Measurements from ENCODE around the gene EXOC7. TPM values are rescaled to one million over a fixed set of nuclear protein-coding genes. Genes with fewer than 3 reads are reported as not detected.
"Not testable (repeated sequence)": the region's sequence is repeated elsewhere in the genome, so short reads cannot be mapped to it uniquely, and the experiment has no call there.

The EXOC7 gene
- polyA plus RNA-seq, 4 donors: 150 to 172 (median 157) TPM

GRCh38 chr17:76089680-76090516, 13.7 kb downstream of the EXOC7 start:
- DNase-seq (ENCODE audit: low read depth in 4 of 4, low spot score in 3 of 4): no peak

GRCh38 chr17:76088868-76089576, 14.6 kb downstream of the EXOC7 start:
- DNase-seq (ENCODE audit: low read depth in 4 of 4, low spot score in 3 of 4): no peak

- DNase-seq (ENCODE audit: low read depth in 4 of 4, low spot score in 3 of 4): no peak
These were observed 15.3 kb downstream of the EXOC7 start for GRCh38 chr17:76088041-76088867.

GRCh38 chr17:76087531-76087930, 16.1 kb downstream of the EXOC7 start:
- DNase-seq (ENCODE audit: low read depth in 4 of 4, low spot score in 3 of 4): no peak

- DNase-seq (ENCODE audit: low read depth in 4 of 4, low spot score in 3 of 4): no peak
These were observed 17.2 kb downstream of the EXOC7 start for GRCh38 chr17:76086384-76086783.

- DNase-seq (ENCODE audit: low read depth in 4 of 4, low spot score in 3 of 4): no peak
These were observed 17.7 kb downstream of the EXOC7 start for GRCh38 chr17:76085731-76086366.

- no peak for DNase-seq (ENCODE audit: low read depth in 4 of 4, low spot score in 3 of 4)
These were observed 18.4 kb downstream of the EXOC7 start for GRCh38 chr17:76085066-76085730.

- no peak for DNase-seq (ENCODE audit: low read depth in 4 of 4, low spot score in 3 of 4)
These were observed 19.9 kb downstream of the EXOC7 start for GRCh38 chr17:76083536-76084182.

- no peak for DNase-seq (ENCODE audit: low read depth in 4 of 4, low spot score in 3 of 4)
These were observed 21.0 kb downstream of the EXOC7 start for GRCh38 chr17:76082326-76083251.

GRCh38 chr17:76081295-76082210, 22.0 kb downstream of the EXOC7 start:
- no peak for DNase-seq (ENCODE audit: low read depth in 4 of 4, low spot score in 3 of 4)

- DNase-seq (ENCODE audit: low read depth in 4 of 4, low spot score in 3 of 4): no peak
These were observed 22.8 kb downstream of the EXOC7 start for GRCh38 chr17:76080768-76081287.

- DNase-seq (ENCODE audit: low read depth in 4 of 4, low spot score in 3 of 4): no peak
These were observed 23.4 kb downstream of the EXOC7 start for GRCh38 chr17:76079956-76080767.

- DNase-seq (ENCODE audit: low read depth in 4 of 4, low spot score in 3 of 4): no peak
These were observed 24.0 kb downstream of the EXOC7 start for GRCh38 chr17:76079535-76079955.

- DNase-seq (ENCODE audit: low read depth in 4 of 4, low spot score in 3 of 4): no peak
These were observed 24.6 kb downstream of the EXOC7 start, which contains the start of gene ZACN for GRCh38 chr17:76078860-76079534. Gene ZACN (plus strand): TSS chr17:76079182. CDS start chr17:76079265, 83 bp downstream.

- DNase-seq (ENCODE audit: low read depth in 4 of 4, low spot score in 3 of 4): not testable (repeated sequence)
These were observed 25.2 kb downstream of the EXOC7 start for GRCh38 chr17:76078370-76078769.
